ENCODE results near the gene OR2AT4. TPM values are rescaled to one million over a fixed set of nuclear protein-coding genes. Genes with fewer than 3 reads are reported as not detected.
"Not testable (repeated sequence)": the region's sequence is repeated elsewhere in the genome, so short reads cannot be mapped to it uniquely, and the experiment has no call there.

OR2AT4 gene
- total RNA-seq, 1 donor from 2014 or later, result not detected

DNA sequence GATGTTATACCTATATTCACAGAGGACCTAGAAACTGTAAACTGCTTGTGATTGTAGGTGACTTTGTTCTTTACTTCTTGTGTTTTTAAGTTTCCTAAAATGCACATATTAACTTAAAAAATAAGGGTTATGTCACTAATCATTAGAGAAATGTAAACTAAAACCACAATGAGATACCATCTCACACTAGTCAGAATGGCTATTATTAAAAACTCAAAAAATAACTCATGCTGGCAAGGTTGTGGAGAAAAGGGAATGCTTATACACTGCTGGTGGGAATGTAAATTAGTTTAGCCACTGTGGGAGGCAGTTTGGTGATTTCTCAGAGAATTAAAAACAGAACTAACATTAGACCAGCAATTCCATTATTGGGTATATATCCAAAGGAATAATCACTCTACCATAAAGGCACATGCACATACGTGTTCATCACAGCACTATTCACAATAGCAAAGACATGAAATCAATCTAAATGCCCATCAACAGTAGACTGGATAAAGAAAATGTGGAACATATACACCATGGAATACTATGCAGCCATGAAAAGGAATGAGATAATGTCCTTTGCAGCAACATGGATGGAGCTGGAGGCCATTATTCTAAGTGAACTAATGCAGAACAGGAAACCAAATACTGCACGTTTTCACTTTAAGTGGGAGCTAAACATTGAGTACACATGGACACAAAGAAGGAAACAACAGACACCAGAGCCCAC is 9.4 kb upstream of the OR2AT4 start:
- DNase-seq; ATAC-seq; intact Hi-C loops (cut with micrococcal nuclease): not testable (repeated sequence)

DNA sequence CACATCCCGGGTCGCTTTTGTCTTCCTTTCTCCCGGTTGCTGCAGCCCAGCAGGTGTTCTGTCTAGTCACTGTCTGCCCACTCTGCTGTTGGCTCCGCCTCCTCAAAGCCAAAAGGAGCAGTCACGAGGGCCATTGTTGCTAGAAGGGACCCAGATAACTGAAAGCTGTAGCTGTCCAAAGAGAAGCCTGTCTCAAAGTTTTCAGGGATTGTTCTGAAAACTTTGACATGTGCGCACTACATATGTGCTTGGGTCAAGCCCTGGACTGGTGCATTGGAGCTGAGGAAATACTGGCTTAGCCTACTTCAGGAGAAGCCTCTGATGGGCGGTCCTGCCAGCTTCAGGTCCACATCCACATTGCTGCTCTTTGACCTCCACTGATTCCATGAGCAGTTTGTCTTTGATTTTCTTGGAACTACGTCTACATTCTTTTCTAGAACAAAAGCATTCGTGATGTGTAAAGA is 8.8 kb upstream of the OR2AT4 start:
- ATAC-seq (no peak), DNase-seq (no peak)
- intact Hi-C loops (cut with micrococcal nuclease), result no loop called here

DNA sequence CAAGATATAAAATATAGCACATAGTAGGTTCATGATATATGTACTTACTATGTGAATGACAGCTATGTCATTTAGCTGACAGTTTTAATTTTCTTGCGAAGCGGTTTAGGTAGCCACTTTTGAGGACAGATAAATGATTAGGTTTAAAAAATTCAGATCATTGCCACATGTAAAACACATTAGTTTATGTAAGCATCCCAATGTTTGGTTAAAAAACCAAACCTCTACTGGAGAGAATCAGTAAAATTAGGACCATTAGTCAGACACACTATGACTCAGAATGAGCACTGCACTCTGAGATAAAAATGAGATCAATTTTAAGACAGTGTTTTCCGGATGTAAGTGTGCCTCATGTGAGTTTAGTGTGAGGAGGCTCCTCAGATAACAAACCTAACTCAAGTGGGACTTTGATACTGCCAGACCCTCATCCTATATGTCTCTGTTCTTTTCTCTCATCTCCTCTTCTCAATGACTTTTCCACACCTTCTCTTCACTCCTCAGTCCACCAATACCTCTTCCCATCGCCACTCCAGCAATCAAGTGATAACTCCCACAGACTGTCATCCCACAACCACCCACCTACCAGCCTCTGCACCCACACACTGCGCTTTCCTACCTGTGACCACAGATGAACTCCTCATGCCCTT is 6.8 kb upstream of the OR2AT4 start:
- intact Hi-C loops (cut with micrococcal nuclease), result no loop called here
- DNase-seq (no peak), ATAC-seq (no peak)

DNA sequence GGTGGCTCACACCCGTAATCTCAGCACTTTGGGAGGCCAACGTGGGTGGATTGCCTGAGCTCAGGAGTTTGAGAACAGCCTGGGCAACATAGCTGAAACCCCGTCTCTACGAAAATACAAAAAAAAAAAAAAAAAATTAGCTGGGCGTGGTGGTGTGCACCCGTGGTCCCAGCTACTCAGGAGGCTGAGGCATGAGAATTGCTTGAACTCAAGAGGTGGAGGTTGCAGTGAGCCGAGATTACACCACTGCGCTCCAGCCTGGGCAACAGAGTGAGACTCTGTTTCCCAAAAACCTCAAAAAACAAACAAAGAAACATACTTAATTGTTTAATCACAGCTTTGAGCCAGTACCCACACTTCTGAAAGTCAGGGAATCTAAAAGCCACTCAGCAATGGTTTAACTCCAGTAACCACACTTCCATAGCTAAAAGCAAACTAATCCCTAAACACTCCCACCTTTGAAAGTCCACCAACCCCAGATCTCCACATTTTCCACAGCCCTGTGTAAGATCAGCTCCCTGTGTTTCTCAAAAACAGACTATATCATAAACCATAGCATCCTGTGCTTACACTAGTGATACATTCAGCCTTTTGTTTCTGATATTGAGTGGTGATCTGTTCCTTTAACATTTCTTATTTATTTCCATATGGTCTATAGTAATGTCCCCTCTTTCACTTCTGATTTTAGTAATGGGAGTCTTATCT is 4.9 kb upstream of the OR2AT4 start:
- intact Hi-C loops (cut with micrococcal nuclease), result no loop called here
- ATAC-seq, result no peak
- DNase-seq, result no peak

DNA sequence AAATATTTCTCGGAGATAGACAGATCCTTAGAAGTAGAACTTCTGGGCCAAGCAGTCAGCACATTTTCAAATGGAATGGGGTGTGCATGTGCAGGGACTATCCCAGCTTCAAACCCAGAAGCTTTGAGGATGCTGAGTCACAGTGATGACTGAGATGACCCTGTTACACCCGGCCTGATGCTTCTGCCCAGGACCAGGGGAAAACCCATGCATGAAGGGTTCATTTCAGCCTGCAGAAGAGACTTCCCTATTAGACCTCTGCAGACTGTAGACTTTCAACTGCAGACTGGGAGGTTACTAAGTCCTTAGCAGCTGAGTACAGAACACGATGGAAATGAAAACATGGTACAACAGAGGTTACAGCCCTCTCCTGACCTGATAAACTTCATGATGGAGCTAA is 3.6 kb upstream of the OR2AT4 start:
- no peak for DNase-seq
- no peak for ATAC-seq
- intact Hi-C loops (cut with micrococcal nuclease), result no loop called here

DNA sequence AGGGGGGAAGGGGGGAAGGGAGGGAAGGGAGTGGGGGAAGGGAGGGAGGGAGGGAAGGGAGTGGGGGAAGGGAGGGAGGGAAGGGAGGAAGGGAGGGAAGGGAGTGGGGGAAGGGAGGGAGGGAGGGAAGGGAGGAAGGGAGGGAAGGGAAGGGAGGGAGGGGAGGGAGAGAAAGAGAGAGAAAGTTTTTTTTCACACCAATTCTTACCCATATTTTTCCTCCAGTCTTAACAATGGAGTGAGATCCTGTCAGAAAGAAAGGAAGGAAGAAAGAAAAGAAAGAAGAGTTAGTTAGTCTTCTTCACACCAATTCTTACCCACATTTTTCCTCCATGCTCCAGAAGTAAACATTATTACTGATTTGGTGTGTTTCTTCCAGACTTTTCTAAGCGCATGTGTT is 3.0 kb upstream of the OR2AT4 start:
- intact Hi-C loops (cut with micrococcal nuclease), result no loop called here
- DNase-seq (no peak), ATAC-seq (no peak)

DNA sequence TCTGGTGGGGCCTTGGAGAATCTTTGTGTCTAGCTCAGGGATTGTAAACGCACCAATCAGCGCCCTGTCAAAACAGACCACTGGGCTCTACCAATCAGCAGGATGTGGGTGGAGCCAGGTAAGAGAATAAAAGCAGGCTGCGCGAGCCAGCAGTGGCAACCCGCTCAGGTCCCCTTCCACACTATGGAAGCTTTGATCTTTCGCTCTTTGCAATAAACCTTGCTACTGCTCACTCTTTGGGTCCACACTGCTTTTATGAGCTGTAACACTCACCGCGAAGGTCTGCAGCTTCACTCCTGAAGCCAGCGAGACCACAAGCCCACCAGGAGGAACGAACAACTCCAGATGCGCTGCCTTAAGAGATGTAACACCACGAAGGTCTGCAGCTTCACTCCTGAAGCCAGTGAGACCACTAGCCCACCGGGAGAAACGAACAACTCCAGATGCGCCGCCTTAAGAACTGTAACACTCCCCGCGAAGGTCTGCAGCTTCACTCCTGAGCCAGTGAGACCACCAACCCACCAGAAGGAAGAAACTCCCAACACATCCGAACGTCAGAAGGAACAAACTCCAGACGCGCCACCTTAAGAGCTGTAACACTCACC is 2.3 kb upstream of the OR2AT4 start:
- DNase-seq; ATAC-seq; intact Hi-C loops (cut with micrococcal nuclease): not testable (repeated sequence)

DNA sequence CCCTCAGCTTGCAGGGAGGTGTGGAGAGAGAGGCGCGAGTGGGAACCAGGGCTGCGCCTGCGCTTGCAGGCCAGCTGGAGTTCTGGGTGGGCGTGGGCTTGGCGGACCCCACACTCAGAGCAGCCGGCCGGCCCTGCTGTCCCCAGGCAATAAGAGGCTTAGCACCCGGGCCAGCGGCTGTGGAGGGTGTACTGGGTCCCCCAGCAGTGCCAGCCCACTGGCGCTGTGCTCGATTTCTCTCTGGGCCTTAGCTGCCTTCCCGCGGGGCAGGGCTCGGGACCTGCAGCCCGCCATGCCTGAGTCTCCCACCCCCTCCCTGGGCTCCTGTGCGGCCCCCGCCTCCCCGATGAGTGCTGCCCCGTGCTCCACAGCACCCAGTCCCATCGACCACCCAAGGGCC is 1.5 kb upstream of the OR2AT4 start:
- not testable (repeated sequence) for ATAC-seq, DNase-seq

DNA sequence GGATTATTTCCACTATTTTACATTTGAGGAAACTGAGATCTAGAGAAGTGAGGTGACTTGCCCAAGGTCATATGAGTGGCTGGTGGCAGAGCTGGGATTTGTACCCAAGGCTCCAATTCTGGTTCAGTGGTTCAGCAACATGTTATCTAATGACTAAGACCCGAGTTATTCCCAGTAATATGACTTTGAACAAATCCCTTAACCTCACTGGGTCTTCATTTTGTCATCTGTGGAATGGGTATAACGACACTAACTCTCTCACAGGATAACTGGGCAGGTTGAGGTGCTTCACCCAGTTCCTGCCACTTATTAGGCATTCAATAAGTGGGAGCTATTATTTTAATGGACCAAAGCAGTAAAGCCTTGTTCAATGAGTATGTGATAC is 489 bp upstream of the OR2AT4 start:
- intact Hi-C loops (cut with micrococcal nuclease), result no loop called here
- ATAC-seq, result no peak
- DNase-seq, result no peak

More for the DNA sequence above, 1.5 kb upstream of the OR2AT4 start:
- intact Hi-C loops (cut with micrococcal nuclease), result not testable (repeated sequence)

DNA sequence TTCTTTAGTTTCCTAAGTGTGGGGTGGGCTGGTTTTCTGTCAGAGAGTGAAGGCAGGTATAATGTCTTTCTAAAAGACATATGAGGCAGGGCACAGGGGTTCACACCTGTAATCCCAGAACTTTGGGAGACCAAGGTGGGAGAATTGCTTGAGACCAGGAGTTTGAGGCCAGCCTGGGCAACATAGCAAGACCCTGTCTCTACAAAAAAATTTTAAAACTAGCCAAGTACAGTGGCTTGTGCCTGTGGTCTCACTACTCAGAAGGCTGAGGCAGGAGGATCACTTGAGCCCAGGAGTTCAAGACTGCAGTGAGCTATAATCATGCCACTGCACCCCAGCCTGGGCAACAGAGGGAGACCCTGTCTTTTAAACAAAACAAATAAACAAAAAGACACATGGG is 2.3 kb downstream of the OR2AT4 start:
- DNase-seq; ATAC-seq; intact Hi-C loops (cut with micrococcal nuclease): not testable (repeated sequence)

DNA sequence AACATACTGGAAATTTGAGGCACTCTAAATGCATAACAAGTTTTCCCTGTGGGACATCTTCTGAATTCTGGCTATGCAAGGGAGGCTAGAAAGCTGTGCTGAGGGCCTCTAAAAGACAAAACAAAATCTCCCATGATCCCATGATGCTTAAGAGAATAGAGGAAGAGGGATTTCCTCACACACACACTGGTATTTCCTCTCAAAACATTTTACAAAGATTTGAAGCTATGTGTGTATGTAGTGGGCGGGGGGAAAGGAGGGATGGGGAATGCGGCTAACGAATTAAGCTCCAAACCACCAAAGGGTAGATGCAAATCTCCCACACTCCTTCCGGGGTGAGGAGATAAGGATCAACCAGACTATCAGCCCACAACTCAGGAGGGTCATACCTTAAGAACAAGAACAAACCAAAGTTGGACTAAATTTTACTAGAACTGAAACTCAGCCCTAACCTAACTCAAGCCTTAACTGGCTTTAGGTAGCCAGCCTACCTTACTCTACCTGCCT is 6.0 kb downstream of the OR2AT4 start:
- ATAC-seq, result no peak
- no peak for DNase-seq
- intact Hi-C loops (cut with micrococcal nuclease), result no loop called here

DNA sequence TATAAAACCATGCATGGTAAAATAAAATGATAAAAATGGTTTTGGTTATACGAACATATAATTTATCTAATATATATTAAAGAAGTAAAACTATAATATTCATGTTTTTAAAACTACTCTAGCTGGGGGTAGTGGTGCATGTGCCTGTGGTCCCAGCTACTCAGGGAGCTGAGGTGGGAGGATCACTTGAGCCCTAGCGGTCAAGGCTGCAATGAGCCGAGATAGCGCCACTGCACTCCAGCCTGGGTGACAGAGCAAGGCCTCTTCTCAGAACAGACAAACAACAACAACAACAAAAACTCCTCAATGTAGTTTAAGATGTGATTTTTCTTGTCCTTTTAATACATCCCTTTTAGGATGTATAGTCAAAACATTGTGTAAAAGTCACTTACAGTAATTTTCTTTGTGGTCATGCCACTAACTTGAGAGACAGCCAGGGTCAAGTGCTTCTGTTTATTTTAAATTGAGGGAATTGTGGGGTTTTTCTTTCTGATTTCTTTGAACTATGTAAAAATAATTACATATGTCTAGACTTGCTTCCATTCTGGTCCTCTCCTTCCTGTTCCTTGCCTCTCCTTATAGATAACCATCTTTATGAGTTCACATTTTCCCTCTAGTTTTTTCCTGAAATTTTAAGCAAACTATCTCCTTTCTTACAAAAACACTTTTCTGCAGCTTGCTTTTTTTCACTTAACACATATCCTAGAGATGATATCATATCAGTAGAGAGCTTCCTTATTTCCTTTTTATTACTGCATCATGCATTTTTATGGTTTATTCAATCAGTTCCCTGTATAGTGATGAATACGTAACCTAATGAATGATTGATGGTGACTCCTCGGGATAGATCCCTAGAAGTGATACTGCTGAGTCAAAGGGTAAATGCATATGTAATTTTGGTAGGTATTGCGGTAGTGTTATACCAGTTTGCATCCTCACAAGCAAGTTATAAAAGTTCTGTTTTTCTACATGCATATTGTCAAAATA is 9.1 kb downstream of the OR2AT4 start:
- intact Hi-C loops (cut with micrococcal nuclease), result no loop called here
- ATAC-seq (no peak), DNase-seq (no peak)

DNA sequence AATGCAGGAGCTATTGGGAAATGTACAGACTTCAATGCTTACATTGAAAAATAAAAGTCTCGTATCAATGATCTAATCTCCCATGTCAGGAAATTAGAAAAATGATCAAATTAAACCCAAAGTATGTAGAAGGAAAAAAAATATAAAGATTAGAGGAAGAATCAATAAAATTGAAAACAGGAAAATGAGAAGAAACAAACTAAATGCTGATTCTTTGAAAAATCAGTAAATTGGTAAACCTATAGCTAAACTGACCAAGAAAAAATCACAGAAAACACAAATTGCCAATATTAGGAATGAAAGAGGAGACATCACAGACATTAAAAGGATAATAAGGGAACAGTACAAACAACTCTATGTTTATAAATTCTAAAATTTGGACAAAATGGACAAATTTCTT is 11.8 kb downstream of the OR2AT4 start:
- intact Hi-C loops (cut with micrococcal nuclease), result no loop called here
- ATAC-seq, result no peak

DNA sequence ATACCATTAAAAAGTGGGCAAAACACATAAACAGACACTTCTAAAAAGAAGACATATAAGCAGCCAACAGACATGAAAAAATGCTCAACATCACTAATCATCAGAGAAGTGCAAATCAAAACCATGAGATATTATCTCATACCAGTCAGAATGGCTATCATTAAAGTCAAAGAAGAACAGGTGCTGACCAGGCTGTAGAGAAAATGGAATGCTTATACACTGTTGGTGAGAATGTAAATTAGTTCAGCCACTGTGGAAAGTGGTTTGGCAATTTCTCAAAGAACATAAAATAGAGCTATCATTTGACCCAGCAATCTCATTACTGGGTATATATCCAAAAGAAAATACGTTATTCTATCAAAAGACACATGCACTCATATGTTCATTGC is 13.5 kb downstream of the OR2AT4 start:
- intact Hi-C loops (cut with micrococcal nuclease), result no loop called here
- ATAC-seq, result no peak
- DNase-seq, result no peak

More for the DNA sequence above, 11.8 kb downstream of the OR2AT4 start:
- DNase-seq, result no peak

DNA sequence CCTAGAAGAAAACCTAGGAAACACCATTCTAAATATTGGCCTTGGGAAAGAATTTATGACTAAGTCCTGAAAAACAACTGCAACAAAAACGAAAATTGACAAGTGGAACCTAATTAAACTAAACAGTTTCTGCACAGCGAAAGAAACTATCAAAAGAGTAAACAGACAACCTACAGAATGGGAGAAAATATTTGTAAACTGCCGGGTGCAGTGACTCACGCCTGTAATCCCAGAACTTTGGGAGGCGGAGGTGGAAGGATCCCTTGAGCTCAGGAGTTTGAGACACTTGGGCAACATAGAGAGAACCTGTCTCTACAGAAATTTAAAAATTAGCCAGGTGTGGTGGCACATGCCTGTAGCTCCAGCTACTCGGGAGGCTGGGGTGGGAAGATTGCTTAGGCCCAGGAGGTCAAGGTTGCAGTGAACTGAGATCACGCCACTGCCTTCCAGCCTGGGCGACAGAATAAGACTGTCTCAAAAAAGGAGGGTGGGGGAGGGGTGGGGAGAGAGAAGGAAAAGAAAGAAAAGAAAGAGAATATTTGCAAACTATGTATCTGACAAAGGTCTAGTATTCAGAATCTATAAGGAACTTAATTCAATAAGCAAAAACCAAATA is 14.0 kb downstream of the OR2AT4 start:
- DNase-seq (no peak), ATAC-seq (no peak)
- intact Hi-C loops (cut with micrococcal nuclease), result no loop called here

DNA sequence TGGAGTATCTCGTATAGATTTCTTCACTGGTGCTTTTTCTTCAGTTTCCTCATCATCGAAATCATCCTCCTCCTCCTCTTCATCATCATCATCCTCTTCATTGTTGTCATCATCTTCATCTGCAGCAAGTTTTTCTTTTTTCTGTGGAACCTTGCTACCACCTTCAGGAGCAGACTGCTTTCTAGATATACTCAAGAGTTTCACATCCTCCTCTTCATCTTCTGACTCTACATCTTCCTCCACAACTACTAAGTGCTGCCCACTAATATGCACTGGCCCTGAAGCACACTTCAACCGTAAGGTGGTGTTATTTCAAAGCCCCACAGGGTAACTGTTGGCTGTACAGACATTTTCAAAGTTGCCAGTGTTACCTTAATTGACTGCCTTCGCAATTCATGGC is 17.1 kb downstream of the OR2AT4 start:
- no peak for DNase-seq
- intact Hi-C loops (cut with micrococcal nuclease), result no loop called here
- no peak for ATAC-seq

DNA sequence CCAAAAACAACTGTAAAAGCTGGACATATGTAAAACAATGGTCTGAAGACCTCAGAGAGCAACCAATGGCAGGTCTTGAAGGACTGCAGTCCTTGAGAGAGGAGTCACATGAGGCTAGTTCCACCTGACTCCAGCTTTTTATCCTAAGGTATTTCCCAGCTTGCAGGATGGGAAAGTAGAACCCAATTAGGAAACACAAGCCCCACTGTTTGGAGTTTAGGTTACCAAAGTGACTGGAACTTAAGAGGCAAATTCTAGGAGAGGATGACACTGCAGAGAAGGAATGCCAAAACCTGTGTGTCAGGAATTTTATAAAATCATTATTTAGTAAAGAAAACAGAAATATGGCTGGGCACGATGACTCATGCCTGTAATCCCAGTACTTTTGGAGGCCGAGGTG is 18.4 kb downstream of the OR2AT4 start:
- ATAC-seq (no peak), DNase-seq (no peak)
- intact Hi-C loops (cut with micrococcal nuclease), result no loop called here

DNA sequence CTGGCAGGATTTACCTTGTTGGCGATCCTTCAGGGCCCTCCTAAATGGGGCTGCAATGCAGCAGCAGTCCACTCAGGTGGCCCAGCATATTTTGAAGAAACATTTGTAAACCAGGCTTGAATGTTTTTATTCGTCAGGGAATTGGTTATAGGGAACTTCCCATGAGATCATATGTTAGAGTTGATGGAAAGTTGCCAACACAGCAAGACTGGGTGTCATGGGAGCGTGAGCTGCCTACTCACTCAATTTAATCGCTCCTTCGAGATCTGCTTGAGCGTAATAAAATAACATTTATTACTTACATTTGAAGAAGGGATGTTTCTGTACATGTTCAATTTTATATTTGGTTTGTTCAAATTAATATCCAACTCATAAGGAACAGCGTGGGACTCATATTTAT is 19.4 kb downstream of the OR2AT4 start:
- intact Hi-C loops (cut with micrococcal nuclease), result no loop called here
- ATAC-seq, result no peak
- DNase-seq, result no peak
